ENCODE data around the gene PUS1. TPM values are rescaled to one million over a fixed set of nuclear protein-coding genes. Genes with fewer than 3 reads are reported as not detected.
A peak's percentile ranks its signal among the peaks of the same experiment; 100 is the strongest.

The PUS1 gene
- total RNA-seq, 1 experiment from 2014 or later, result 36.4 TPM

DNA sequence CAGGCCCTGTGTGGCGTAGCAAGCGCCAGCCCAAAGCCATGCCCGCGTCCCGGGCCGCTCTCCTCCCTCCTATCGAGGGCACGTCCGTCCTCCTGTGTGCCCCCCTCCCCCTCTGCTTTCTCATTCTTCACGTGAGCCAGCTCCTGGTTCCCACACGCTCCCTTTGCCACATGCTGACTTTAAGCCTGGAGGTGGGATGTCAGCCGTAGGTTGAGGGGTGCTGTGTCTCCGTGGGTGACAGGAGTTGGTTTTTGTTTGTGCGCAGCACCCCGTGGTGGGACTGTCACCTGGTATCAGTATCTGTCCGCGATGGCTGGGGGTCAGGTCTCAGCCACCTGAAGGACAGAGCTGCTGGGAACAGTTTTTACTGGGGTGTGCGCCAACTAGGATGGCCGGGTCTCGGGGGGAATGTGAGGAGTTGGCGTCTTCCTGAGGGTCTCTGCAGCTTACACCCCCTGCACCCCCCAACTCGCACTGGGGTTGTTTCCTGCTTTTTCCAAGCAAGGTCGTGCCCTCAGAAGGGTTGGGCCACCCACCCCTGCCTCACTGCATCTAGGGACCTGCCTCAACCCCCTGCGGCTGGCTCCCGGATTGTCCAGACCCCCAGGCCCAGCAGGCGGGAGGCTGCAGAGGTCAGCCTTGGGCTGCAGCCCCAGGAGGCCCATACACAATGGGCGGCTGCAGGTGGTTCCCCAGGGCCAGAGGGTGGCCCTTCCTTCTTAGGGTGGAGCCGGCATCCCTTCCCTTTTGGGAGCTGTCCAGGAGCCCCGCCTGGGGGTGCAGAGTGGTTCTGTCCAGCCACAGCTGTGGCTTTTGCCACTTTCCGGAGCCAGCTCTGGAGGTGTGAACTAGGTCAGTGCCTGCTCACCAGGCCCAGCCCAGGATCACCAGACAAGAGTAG is 27.4 kb upstream of the PUS1 start:
- in situ Hi-C loops (cut with HindIII; ENCODE audit: low pct_unique_long_range_greater_than_20kb, low sequenced_read_pairs), result no loop called here
- no peak for DNase-seq (ENCODE audit: low read depth)

DNA sequence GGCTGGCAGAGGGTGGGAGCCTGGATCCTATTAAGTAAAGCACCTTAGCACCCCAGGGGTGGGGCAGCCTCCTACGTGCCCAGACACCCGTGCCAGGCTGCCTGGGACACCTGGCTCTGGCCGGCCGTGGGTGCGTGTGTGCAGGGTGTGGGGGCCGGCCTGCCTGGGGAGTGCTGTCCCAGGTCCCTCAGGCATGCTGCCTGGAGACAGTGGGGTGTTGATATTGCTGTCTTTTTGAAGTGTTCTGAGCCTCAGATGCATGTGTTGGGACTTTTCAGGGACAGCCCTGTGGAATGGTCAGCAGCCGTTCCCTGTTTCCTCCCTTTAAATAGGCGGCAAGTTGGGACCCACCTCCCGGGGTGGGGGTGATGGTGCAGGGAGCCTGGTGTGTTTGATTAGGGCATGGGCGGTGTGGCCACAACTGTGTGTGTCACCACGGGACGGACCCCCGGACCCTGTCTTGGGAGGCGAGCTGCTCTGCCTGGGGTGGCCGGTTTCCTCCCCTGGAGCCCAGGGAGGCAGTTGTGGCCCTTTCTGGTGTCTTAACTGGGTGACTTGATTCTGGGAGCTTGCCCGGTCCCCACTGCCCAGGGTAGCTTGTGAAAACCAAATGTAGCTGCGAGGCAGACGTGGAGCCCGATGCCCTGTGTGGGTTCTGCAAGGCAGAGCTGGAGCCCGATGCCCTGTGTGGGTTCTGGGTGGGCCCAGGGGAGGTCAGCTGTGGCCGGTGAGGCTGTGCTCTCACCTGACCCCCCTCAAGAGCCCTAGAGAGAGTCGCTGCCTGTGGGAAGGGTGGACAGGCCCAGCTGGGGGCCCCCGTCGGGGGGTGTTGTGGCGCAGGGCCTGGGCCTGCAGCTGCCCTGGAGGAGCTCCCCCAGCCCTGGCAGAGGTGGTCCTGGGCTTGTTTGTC is 26.5 kb upstream of the PUS1 start:
- in situ Hi-C loops (cut with HindIII; ENCODE audit: low pct_unique_long_range_greater_than_20kb, low sequenced_read_pairs), result no loop called here

DNA sequence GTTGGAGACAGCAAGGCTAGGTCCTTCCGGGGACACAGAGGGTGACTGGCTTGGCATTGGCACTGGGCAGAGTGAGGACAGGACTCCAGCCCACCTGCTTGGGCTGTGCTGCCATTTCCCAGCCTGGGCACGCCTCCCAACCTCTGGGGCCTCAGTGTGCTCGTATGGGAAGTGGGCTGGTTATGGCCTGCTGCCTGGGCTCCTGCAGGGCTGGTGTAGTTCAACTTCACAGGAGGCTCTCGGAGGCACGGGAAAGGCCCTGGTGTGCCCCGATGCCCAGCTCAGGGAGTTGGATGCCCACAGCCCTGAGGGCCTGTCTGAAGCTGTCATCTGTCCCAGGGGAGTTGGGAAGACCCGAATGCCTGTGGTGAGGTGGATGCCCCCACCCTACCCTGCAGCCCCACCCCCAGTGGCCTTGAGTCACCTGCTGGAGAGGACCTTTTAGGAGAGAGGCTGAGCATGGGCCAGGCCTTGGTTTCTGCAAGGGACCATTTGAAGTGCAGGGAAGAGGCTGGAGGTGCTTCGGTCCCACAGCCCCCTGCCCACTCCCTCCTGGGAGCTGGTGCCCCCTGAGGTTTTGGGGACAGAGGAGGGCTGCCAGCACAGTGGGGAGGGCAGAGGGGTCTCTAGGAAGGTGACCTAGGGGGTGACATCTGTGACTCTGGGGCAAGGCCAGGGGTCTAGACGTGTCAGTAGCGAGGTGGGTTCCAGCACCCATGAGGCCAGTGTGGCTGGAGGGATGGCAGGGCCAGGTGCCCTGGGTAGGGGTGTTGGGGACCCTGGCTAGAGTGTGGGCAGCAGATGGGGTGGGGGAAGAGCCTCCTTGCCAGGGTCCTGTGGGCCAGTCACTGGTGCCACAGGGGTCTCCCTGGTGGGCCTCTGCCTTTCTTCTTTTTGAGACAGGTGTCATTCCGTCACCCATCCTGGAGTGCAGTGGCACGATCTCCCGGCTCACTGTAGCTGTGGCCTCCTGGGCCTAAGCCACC is 25.5 kb upstream of the PUS1 start:
- no peak for DNase-seq (ENCODE audit: low read depth)
- in situ Hi-C loops (cut with HindIII; ENCODE audit: low pct_unique_long_range_greater_than_20kb, low sequenced_read_pairs), result no loop called here

More for the DNA sequence above, 26.5 kb upstream of the PUS1 start:
- DNase-seq (ENCODE audit: low read depth), result no peak

DNA sequence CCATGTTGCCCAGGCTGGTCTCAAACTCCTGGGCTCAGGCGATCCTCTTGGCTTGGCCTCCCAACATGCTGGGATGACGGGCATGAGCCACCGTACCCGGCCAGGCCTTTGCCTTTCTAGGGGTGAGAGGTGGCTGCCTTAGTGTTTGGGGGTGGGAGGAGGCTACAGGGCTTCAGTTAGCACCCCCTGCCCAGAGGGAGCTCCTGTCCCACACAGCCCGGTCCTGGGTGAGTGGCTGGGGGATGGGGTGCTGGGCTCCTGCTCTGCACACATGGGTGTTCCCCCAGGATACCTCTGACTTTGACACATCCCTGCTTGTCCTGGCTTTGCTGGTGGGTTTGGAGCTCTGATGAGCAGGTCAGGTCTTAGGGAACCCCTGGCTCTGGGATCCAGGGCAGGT is 24.7 kb upstream of the PUS1 start:
- DNase-seq (ENCODE audit: low read depth), result no peak
- in situ Hi-C loops (cut with HindIII; ENCODE audit: low pct_unique_long_range_greater_than_20kb, low sequenced_read_pairs), result no loop called here

DNA sequence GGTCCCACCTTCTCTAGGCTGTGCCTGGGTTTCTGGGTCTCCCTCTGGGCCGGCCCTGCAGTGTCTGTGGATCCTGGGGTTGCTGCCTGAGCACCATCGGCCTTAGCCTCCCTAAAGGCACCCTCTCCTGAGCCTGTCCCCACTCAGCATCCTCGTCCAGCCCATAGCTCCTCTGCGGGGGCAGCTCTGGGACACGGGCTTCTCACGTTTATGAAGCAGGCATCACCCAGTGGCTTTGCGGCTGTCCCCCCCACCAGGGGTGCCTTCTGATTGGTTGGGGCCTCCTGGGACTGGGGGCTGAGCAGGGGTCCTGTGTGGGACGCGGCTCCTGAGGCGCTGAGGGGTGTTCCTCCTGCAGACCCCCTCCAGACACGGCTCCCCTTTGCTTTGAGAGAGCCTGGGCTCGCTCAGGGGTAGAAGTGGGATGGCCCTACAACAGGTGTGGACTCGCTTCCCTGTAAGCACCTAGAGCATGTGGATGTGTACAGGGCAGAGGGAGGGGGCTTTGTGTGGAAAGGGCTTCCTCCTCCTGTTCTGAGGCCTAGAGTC is 23.9 kb upstream of the PUS1 start:
- DNase-seq (ENCODE audit: low read depth), result no peak
- in situ Hi-C loops (cut with HindIII; ENCODE audit: low pct_unique_long_range_greater_than_20kb, low sequenced_read_pairs), result no loop called here

DNA sequence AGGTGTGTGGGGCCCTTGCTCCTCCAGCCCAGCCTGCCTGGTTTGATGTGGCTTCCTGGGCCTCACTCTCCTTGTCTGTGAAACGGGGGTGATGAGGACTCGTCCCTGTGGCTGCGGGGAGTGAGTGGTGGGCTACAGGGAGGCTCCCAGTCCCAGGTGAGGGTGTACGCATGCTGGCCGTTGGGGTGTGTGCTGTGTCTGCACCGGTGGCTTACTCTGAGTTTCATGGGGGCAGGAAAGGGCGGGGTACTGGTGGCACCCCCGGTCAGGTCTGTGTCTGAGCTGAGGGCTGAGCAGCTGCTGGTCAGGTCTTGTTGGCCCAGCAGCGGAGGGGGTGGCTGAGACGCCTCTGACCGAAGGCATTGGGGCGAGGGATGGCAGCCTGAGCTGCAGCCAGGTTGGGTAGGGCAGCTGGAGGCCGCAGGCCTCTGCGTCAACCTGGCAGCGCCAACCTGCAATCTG is 23.4 kb upstream of the PUS1 start:
- no peak for DNase-seq (ENCODE audit: low read depth)
- in situ Hi-C loops (cut with HindIII; ENCODE audit: low pct_unique_long_range_greater_than_20kb, low sequenced_read_pairs), result no loop called here

DNA sequence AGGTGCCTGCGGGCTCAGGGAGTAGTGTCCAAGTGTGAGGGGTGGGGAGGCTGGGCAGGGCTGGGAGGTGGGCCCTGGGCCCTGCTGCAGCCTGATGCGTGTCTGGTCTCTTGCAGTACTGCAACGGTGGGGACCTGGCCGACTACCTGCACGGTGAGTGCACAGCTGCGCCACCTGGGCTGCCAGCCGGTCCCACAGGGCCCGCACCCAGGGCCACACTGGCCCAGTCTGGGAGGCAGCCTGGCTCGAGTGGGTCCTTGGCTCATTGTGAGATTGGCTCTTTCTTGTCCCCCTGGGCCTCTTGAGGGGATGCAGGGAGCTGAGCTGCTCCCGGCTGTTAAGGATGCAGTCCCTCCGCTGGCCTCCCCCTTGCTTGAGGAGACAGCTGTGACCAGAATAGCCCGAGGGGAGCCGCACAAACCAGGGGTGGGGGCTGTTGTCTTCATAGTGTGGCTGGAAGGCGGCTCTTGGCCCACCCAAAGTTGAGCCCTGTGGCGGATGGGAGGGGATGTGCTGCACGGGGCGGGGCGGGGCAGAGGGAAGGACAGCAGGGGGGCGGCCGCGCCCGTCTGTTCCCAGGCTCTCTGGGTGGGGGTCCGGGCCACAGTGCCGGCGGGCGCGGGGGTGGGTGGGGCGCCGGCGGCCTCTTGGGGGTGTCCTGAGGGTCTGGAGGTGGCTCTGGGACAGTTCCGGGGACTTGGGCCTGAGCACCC is 21.5 kb upstream of the PUS1 start:
- in situ Hi-C loops (cut with HindIII; ENCODE audit: low pct_unique_long_range_greater_than_20kb, low sequenced_read_pairs), result no loop called here
- DNase-seq (ENCODE audit: low read depth), result no peak

DNA sequence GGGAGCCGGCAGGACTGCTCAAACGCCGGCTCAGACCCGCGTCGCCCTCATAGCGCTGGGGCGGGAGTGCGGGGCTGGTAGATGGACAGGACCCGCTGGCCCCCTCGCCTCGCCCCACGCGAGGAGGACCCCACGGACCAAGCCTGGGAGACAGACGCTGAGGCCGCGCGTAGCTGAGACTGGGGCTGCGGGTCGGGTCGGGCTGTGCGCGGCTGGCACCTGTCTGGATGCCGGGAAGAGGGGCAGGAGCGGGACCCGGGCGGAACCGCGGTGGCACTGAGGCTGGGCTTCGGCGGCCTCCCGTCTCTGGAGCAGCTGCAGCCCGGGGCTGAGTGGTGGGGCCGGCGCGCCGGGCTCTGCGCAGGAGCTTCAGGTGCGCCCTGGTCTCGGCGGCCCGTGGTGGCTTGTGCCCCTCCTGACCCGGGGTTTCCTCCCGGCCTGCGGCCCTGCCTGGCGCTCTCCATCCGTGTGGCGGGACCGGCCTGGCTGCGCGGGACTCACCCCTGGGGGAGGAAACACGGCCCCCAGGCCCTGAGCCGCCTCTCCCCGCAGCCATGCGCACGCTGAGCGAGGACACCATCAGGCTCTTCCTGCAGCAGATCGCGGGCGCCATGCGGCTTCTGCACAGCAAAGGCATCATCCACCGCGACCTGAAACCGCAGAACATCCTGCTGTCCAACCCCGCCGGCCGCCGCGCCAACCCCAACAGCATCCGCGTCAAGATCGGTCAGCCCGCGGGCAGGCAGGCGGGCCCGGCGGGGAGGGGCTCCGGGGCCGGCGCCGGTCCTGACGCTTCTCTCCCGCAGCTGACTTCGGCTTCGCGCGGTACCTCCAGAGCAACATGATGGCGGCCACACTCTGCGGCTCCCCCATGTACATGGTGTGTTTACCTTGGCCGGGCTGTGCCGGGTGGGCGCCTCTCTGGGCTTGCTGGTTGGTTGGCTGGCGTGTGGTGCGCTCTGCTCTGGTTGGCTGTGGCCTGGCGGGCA is 20.7 kb upstream of the PUS1 start:
- no peak for DNase-seq (ENCODE audit: low read depth)
- in situ Hi-C loops (cut with HindIII; ENCODE audit: low pct_unique_long_range_greater_than_20kb, low sequenced_read_pairs), result no loop called here

DNA sequence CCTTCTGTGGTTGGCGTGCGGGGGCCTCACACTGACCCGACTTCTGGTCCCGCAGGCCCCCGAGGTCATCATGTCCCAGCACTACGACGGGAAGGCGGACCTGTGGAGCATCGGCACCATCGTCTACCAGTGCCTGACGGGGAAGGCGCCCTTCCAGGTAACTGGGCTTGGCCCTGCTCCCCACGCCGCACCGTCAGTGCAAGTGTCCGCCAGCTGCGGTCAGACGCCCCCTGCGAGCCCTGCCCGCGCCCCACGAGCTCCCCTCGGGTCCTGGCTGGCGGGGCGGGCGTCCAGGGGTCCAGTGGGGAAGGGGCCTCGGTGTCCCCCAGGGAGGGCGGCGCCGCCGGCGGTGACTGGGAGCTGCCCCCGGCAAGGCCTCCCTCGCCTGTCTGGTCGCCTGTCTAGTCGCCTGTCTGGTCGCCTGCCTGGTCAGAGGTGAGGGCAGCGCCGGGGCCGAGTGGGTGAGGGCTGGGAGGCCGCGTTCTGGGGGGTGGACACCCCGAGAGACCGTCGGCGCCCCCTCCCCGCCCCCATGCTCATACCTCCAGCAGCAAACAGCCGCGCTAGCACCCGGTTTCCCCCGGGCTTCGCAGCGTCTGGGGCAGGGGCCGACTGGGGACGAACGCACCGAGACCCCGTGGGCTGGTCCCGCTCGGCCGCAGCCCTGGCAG is 19.9 kb upstream of the PUS1 start:
- in situ Hi-C loops (cut with HindIII; ENCODE audit: low pct_unique_long_range_greater_than_20kb, low sequenced_read_pairs), result no loop called here
- DNase-seq (ENCODE audit: low read depth), result no peak

DNA sequence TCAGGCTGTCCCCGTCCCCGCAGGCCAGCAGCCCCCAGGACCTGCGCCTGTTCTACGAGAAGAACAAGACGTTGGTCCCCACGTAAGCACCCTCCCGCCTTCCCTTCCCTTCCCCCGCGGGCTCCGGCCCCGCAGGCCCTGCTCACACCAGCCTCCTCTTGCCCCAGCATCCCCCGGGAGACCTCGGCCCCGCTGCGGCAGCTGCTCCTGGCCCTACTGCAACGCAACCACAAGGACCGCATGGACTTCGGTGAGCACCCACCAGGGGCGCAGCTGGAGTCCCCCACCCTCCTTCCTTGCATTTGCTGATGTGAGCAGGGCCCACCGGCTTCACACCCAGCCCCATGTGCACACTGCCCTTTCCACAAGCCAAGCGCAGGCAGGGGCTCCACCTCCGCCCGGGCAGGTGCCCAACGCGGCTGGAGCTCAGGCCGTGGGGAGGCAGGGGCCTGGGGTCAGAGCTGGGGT is 19.3 kb upstream of the PUS1 start:
- in situ Hi-C loops (cut with HindIII; ENCODE audit: low pct_unique_long_range_greater_than_20kb, low sequenced_read_pairs), result no loop called here
- DNase-seq (ENCODE audit: low read depth), result no peak

DNA sequence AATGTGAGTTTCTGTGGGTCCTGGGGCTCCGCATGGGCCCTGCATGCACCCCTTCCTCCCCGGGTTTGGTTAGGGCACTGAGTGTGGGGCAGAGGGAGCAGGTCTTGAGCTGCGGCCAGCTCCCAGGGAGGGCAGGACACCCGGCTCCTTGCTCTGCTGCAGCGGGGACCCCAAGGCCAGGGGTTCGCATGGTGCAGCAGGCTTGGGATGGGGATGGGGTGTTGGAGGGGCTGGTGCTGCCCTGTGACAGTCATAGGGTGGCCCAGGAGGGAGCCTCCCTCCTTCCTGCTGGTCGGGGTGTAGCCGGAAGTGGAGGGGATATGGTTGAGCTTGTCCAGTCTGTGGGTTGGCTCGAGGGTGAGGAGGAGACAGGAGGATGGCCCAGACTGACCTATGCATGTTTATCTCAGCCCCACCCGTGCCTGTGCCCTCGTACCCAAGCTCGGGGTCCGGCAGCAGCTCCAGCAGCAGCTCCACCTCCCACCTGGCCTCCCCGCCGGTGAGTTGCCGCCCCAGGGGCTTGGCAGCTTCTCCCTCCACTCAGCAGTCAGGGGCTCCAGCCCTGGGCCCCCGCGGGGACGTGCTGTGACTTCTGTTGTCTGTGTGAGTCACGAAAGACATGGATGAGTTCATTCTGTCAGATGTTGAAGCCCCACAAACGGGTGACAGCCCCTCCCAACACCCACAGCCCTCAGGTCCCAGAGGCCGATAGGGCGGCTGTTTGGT is 18.6 kb upstream of the PUS1 start:
- in situ Hi-C loops (cut with HindIII; ENCODE audit: low pct_unique_long_range_greater_than_20kb, low sequenced_read_pairs), result no loop called here
- peak; percentile 38 for DNase-seq (ENCODE audit: low read depth)

DNA sequence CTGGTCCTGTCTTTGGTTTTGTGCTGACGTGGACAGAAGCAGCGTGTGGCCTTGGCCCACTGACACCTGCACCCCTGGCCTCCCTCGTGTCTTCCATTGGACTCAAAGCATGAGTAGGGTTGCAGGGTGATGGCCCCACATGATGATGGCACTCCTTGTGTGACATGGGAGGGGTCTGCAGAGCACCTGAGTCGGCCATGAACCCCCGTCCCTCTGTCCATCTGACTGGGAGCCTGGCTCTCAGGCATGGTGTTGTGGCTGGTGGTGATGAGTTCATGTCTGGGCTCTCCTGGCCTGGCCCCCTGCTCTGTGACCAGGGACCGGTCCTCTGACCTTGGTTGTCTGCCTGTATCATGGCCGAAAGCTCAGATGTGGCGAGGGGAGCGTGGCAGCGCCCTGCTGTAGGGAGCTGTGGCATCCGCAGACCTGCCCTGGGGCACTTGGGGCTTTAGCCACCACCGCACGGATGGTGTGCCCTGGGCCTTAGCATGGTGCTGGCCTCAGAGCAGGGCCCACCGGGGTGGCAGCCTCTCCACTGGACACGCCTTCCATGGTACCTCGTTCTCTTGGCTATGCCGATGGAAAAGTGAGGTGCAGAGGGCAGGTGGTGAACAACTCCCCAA is 17.9 kb upstream of the PUS1 start:
- in situ Hi-C loops (cut with HindIII; ENCODE audit: low pct_unique_long_range_greater_than_20kb, low sequenced_read_pairs), result no loop called here
- DNase-seq (ENCODE audit: low read depth), result no peak

DNA sequence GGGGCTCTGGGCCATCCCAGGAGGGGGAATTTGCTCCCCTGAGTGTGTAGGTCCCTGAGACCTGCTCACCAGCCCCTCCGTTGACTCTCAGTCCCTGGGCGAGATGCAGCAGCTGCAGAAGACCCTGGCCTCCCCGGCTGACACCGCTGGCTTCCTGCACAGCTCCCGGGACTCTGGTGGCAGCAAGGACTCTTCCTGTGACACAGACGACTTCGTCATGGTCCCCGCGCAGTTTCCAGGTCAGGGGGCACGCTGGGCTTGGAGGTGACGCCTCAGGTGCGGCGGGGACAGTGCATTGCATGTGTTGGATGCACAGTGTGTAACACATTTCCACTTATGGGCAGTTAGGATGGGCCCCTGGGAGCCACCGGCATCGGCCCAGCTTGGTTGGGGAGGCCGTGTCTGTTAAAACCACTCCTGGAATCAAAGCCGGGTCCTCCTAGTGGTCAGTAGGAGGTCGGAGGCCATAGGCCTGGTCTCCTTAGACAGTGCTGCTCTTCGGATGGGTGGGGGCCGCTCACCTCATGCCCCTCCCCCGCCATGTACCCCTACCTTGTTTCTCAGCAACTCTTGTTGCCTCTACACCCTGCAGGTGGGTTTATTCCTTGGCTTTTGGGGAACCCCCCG is 17.1 kb upstream of the PUS1 start:
- in situ Hi-C loops (cut with HindIII; ENCODE audit: low pct_unique_long_range_greater_than_20kb, low sequenced_read_pairs), result no loop called here
- DNase-seq (ENCODE audit: low read depth), result no peak

Measured in Caki2 (cell line).